GM12872 (cell line): Measurements from ENCODE around the gene DCXR.

Experiments used
- TF ChIP-seq, protein P1 (sequence below): IDR thresholded peaks from 3 replicates; pipeline ENCODE4 v1.5.1; 2011; ENCODE audit warnings: low read depth, mild to moderate bottlenecking, low read length, moderate library complexity; ENCODE audit not compliant: insufficient read depth

DCXR gene

GRCh38 chr17:82077617-82078358 lies 40.3 kb upstream of the DCXR start:
- TF ChIP-seq, protein P1, sequence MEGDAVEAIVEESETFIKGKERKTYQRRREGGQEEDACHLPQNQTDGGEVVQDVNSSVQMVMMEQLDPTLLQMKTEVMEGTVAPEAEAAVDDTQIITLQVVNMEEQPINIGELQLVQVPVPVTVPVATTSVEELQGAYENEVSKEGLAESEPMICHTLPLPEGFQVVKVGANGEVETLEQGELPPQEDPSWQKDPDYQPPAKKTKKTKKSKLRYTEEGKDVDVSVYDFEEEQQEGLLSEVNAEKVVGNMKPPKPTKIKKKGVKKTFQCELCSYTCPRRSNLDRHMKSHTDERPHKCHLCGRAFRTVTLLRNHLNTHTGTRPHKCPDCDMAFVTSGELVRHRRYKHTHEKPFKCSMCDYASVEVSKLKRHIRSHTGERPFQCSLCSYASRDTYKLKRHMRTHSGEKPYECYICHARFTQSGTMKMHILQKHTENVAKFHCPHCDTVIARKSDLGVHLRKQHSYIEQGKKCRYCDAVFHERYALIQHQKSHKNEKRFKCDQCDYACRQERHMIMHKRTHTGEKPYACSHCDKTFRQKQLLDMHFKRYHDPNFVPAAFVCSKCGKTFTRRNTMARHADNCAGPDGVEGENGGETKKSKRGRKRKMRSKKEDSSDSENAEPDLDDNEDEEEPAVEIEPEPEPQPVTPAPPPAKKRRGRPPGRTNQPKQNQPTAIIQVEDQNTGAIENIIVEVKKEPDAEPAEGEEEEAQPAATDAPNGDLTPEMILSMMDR: no peak

- TF ChIP-seq, protein P1: no peak
These were observed 39.5 kb upstream of the DCXR start for GRCh38 chr17:82076785-82077591.

GRCh38 chr17:82076018-82076784 lies 38.7 kb upstream of the DCXR start:
- TF ChIP-seq, protein P1: no peak

- TF ChIP-seq, protein P1: no peak
These were observed 35.9 kb upstream of the DCXR start for GRCh38 chr17:82073446-82073845.

GRCh38 chr17:82072827-82073226 lies 35.3 kb upstream of the DCXR start:
- TF ChIP-seq, protein P1: no peak

DNA sequence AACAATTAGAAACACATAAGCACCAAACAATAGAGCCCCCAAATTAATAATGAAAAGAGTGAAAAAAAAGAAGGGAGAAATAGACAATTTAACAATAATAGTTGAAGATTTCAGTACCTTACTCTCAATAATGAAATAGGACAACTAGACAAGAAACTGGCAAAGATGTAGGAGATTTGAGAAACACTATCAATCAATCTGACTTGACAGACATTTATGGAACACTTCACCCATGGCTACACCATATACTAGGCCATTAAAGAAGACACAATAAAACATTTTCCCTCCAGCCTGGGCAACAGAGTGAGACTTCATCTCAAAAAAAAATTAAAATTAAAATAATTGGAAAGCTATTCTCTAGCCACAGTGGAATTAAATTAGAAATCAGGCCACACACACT lies 33.1 kb upstream of the DCXR start:
- TF ChIP-seq, protein P1: no peak
